ENCODE measurements around the gene RFX4. TPM values are rescaled to one million over a fixed set of nuclear protein-coding genes. Genes with fewer than 3 reads are reported as not detected.

Gene RFX4
- total RNA-seq, 4 donors from 2014 or later = not detected

DNA sequence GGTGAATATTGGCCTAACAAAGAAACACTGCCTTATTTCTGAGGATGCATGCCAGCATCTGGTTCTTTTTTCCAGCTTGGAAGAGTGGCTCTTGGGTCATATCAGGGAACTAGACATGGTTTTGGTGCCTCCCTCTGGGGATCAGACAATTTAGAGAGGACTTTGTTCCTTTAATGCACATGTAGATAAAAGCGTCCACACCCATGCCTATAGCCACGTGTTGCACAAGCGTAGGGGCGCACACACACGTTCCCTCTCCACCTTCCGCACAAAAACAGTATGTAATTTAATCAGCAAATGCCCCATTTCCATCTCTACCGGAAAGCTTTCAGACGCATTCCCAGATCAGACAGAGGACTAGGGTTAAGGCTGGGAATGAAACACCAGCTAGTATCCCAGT is 130.0 kb downstream of the RFX4 start:
- TF ChIP-seq, protein P1, sequence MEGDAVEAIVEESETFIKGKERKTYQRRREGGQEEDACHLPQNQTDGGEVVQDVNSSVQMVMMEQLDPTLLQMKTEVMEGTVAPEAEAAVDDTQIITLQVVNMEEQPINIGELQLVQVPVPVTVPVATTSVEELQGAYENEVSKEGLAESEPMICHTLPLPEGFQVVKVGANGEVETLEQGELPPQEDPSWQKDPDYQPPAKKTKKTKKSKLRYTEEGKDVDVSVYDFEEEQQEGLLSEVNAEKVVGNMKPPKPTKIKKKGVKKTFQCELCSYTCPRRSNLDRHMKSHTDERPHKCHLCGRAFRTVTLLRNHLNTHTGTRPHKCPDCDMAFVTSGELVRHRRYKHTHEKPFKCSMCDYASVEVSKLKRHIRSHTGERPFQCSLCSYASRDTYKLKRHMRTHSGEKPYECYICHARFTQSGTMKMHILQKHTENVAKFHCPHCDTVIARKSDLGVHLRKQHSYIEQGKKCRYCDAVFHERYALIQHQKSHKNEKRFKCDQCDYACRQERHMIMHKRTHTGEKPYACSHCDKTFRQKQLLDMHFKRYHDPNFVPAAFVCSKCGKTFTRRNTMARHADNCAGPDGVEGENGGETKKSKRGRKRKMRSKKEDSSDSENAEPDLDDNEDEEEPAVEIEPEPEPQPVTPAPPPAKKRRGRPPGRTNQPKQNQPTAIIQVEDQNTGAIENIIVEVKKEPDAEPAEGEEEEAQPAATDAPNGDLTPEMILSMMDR (IDR thresholded peaks at IDR 0.05) = no peak
- no peak for TF ChIP-seq POLR2A (IDR thresholded peaks at IDR 0.05)
- intact Hi-C loops (cut with DNase I; ENCODE audit: low total_unique reads) = no loop called here
- no peak overlapping the region for H3K4me3 ChIP-seq (ENCODE audit: low read depth, poor library complexity, severe bottlenecking)
- peak in 1 of 2 donors; percentile 17 for DNase-seq (ENCODE audit: low spot score in 2 of 2)
- WGBS, 2 donors = 67 to 74% methylated on average over 8 of the region's 8 CpGs

DNA sequence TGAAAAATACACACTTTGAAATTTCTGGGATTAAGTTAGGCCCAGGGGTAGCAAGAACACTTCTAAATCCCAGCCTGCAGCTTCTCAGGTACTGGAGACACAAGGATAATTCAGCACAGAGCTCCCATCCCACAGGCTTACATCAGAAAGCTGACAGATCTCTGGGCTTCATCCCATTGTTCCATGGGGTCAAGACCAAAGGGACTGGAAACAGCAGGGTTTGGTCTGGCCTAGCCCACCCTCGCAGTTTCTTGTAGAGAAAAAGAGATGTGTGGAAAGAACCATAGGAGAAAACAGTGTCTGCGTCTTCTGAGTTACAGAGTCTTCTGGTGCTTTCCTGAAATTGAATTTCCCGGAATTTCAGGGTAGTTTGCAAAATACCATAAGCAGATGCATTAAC is 132.1 kb downstream of the RFX4 start:
- no peak overlapping the region for H3K4me3 ChIP-seq (ENCODE audit: low read depth, poor library complexity, severe bottlenecking)
- TF ChIP-seq POLR2A (IDR thresholded peaks at IDR 0.05) = no peak
- TF ChIP-seq, protein P1 (IDR thresholded peaks at IDR 0.05) = no peak
- 88 to 91% methylated on average over 3 of the region's 3 CpGs for WGBS, 2 donors
- DNase-seq (ENCODE audit: low spot score in 2 of 2) = peak in 1 of 2 donors; percentile 28
- intact Hi-C loops (cut with DNase I; ENCODE audit: low total_unique reads) = no loop called here

DNA sequence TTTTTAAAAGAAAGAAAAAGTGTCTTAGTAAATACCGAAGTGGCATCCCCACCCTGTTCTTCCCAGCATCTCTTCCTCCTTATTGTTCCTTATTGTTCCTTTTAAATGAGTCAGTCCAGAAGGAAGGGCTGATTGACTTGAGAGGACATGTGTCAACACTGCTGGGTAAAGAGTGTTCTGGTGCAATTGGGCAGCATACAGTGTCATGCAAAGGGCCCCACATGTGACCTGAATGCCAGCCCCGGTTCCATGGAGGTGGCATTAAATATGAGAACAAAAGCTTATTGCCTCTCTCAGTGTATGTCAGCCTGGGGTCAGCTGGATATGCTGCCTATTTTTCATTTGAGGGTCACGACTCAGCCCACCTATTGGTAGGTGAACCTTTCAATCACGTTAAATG is 132.8 kb downstream of the RFX4 start:
- 84 to 88% methylated on average over 4 of the region's 4 CpGs for WGBS, 2 donors
- no peak for TF ChIP-seq POLR2A (IDR thresholded peaks at IDR 0.05)
- TF ChIP-seq, protein P1 (IDR thresholded peaks at IDR 0.05) = no peak
- H3K4me3 ChIP-seq (ENCODE audit: low read depth, poor library complexity, severe bottlenecking) = no peak overlapping the region
- intact Hi-C loops (cut with DNase I; ENCODE audit: low total_unique reads) = no loop called here
- DNase-seq (ENCODE audit: low spot score in 2 of 2) = no peak

DNA sequence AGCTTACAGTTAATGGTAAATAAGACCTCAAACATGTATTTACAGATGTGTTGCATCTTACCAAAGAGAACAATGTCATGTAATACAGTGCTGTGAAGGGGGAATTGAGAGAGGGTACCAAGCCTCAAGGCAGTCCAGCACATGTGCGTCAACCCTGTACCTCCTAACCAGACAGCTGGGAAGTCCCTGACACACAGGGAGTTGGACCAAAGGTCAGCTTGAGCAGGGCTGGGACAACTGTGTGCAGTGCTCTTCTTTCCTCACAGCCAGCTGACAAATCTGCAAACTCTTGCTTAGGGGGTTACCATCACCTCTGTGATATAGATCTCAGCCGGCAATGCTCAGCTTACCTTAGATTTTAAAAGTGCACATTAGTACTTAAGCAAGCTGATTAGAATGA is 134.9 kb downstream of the RFX4 start:
- intact Hi-C loops (cut with DNase I; ENCODE audit: low total_unique reads) = no loop called here
- WGBS, 2 donors = 91 to 94% methylated on average over 2 of the region's 2 CpGs
- TF ChIP-seq, protein P1 (IDR thresholded peaks at IDR 0.05) = no peak
- no peak for TF ChIP-seq POLR2A (IDR thresholded peaks at IDR 0.05)
- DNase-seq (ENCODE audit: low spot score in 2 of 2) = no peak
- H3K4me3 ChIP-seq (ENCODE audit: low read depth, poor library complexity, severe bottlenecking) = no peak overlapping the region

DNA sequence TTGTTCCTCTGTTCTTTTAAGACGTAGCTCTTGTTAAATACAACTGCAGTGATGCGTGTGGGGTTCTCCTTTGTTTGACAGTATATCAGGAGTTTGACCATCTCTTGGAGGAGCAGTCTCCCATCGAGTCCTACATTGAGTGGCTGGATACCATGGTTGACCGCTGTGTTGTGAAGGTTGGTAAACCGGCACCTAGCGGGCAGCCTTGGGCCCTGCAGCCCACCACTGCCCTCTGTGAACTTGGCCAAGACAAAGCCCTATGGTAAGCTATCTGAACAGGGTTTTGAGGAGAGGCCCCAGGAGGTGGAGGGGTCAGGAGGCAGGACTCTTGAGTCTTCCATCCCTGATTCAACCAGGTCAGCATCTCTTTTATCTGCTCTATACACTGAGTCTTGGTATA is 137.1 kb downstream of the RFX4 start:
- intact Hi-C loops (cut with DNase I; ENCODE audit: low total_unique reads) = no loop called here
- no peak overlapping the region for H3K4me3 ChIP-seq (ENCODE audit: low read depth, poor library complexity, severe bottlenecking)
- no peak for DNase-seq (ENCODE audit: low spot score in 2 of 2)
- 95 to 96% methylated on average over 6 of the region's 6 CpGs for WGBS, 2 donors
- TF ChIP-seq, protein P1 (IDR thresholded peaks at IDR 0.05) = no peak
- TF ChIP-seq POLR2A (IDR thresholded peaks at IDR 0.05) = no peak

DNA sequence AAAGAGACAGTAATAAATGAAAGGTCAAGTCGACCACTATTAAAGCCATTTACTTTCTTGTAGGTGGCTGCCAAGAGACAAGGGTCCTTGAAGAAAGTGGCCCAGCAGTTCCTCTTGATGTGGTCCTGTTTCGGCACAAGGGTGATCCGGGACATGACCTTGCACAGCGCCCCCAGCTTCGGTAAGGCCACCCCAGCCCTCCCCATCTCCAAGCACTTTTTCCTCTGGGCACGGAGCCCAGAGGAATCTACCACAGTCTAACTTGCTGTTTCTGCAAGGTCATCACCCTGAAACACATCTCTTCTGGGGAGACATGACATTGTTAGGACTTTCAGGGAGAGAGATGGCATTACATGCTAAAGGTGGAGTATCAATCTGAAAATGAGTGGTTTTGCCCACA is 137.9 kb downstream of the RFX4 start:
- WGBS, 2 donors = 86 to 88% methylated on average over 6 of the region's 6 CpGs
- H3K4me3 ChIP-seq (ENCODE audit: low read depth, poor library complexity, severe bottlenecking) = no peak overlapping the region
- intact Hi-C loops (cut with DNase I; ENCODE audit: low total_unique reads) = no loop called here
- no peak for DNase-seq (ENCODE audit: low spot score in 2 of 2)
- TF ChIP-seq POLR2A (IDR thresholded peaks at IDR 0.05) = no peak
- TF ChIP-seq, protein P1 (IDR thresholded peaks at IDR 0.05) = no peak

Data from lower leg skin (tissue), 4 donors.